OCI-LY7 (cell line): Measurements from ENCODE around the gene PORCN. TPM values are rescaled to one million over a fixed set of nuclear protein-coding genes. Genes with fewer than 3 reads are reported as not detected.
A peak's percentile ranks its signal among the peaks of the same experiment; 100 is the strongest.

Experiments
- Bru-seq: library from RNA; stranded (reverse); fragments of 400-500 nt; gene quantifications from one replicate; lab custom pipeline; 2021; lab: Mats Ljungman, UMichigan
- BruChase-seq, 2 experiments: library from RNA; stranded (reverse); fragments of 400-500 nt; gene quantifications; one replicate each; lab custom pipeline; 2021; lab: Mats Ljungman, UMichigan
- BruUV-seq: library from RNA; stranded (reverse); fragments of 400-500 nt; replicated peaks from 2 replicates; lab custom pipeline; 2021; lab: Mats Ljungman, UMichigan
- CTCF ChIA-PET: fragments of 300-600 bp; sonication (Branson Sonifier 250); formaldehyde crosslinking; loops from one replicate; lab custom pipeline; 2022; ENCODE audit warnings: antibody characterized with exemption; ENCODE audit not compliant: unreplicated experiment; lab: Charles Lee
- POLR2A ChIA-PET: fragments of 300-600 bp; sonication (Branson Sonifier 250); formaldehyde crosslinking; loops from one replicate; lab custom pipeline; 2022; ENCODE audit warnings: antibody characterized with exemption; lab: Charles Lee
- DNase-seq: peaks from one replicate; pipeline ENCODE4 v3.0.0-alpha.2; 2015; ENCODE audit warnings: low spot score
- H2AFZ ChIP-seq: fragments of 200-600 bp; sonication (generic), shearing (Covaris generic); 2 replicates; pipeline ENCODE4 v1.6.1; 2014; ENCODE audit warnings: mild to moderate bottlenecking, antibody characterized with exemption, low read length, moderate library complexity
- H3K27ac ChIP-seq: fragments of 200-600 bp; sonication (generic); 2 replicates; pipeline ENCODE4 v1.5.1; 2014; ENCODE audit warnings: mixed run types, low read depth, mild to moderate bottlenecking, moderate library complexity, low read length, inconsistent platforms; ENCODE audit not compliant: poor library complexity, severe bottlenecking
- H3K36me3 ChIP-seq: fragments of 200-600 bp; sonication (generic); 2 replicates; pipeline ENCODE4 v1.6.1; 2014; ENCODE audit warnings: mild to moderate bottlenecking, antibody characterized with exemption, low read length, moderate library complexity, mixed read lengths; ENCODE audit not compliant: insufficient read depth
- H3K4me1 ChIP-seq: fragments of 200-600 bp; sonication (generic); 2 replicates; pipeline ENCODE4 v1.5.1; 2014; ENCODE audit warnings: mild to moderate bottlenecking, low read length; ENCODE audit not compliant: insufficient read depth, poor library complexity, severe bottlenecking
- H3K4me2 ChIP-seq: fragments of 200-600 bp; sonication (generic); 2 replicates; pipeline ENCODE4 v1.6.1; 2014; ENCODE audit warnings: mild to moderate bottlenecking, low read length
- H3K4me3 ChIP-seq: fragments of 200-600 bp; sonication (generic); 2 replicates; pipeline ENCODE4 v1.5.1; 2014; ENCODE audit warnings: mild to moderate bottlenecking, low read depth, low read length; ENCODE audit not compliant: poor library complexity, severe bottlenecking
- H3K79me2 ChIP-seq: fragments of 200-600 bp; sonication (generic); 2 replicates; pipeline ENCODE4 v1.6.1; 2016; ENCODE audit warnings: low read depth, mild to moderate bottlenecking, low read length, moderate library complexity, mixed read lengths; ENCODE audit not compliant: insufficient read depth
- H3K9me2 ChIP-seq: fragments of 200-600 bp; sonication (generic); 2 replicates; pipeline ENCODE4 v1.6.1; 2016; ENCODE audit warnings: mild to moderate bottlenecking, low read length, mixed read lengths; ENCODE audit not compliant: insufficient read depth
- H3K9me3 ChIP-seq: fragments of 200-600 bp; sonication (generic); 2 replicates; pipeline ENCODE4 v1.6.1; 2014; ENCODE audit warnings: mild to moderate bottlenecking, mixed run types, low read length, mixed read lengths
- H4K20me1 ChIP-seq: fragments of 200-600 bp; sonication (generic); 2 replicates; pipeline ENCODE4 v1.6.1; 2014; ENCODE audit warnings: mild to moderate bottlenecking, antibody characterized with exemption, low read length, moderate library complexity, mixed read lengths; ENCODE audit not compliant: insufficient read depth
- CTCF ChIP-seq: fragments of 200-600 bp; sonication (generic); conservative IDR thresholded peaks from 2 replicates; pipeline ENCODE4 v1.5.1; 2014; ENCODE audit warnings: mild to moderate bottlenecking, antibody characterized with exemption, low read length, moderate library complexity, mixed read lengths
- EZH2phosphoT487 ChIP-seq: fragments of 200-600 bp; sonication (generic); IDR thresholded peaks from 2 replicates; pipeline ENCODE4 v1.6.1; 2018; ENCODE audit warnings: low read depth, borderline replicate concordance, mild to moderate bottlenecking, mixed run types, antibody characterized with exemption, low read length, moderate library complexity, mixed read lengths
- intact Hi-C: fragments of 100-400 bp; cut with micrococcal nuclease; formaldehyde crosslinking; loops from one replicate; pipeline ENCODE4 v1.10.0; 2022; ENCODE audit not compliant: unreplicated experiment
- long read RNA-seq: library from polyadenylated mRNA; stranded (forward); transcript quantifications from one replicate; pipeline ENCODE4 v2.0.0, GENCODE V29; 2022
- total RNA-seq, 2 experiments: library from RNA; depleted of rRNA in 1 of 2; stranded (reverse); fragments of >200 nt in 1 of 2; shearing (Covaris generic) in 1 of 2; gene quantifications; 2 replicates each; pipeline ENCODE4 v1.2.3, GENCODE V29; 2014 to 2022

Gene PORCN
- total RNA-seq (2014; rRNA removed; shearing (Covaris generic)) (4.2 and 8.4 TPM in 2 replicates), total RNA-seq (2022) (9.9 and 11.3 TPM in 2 replicates), Bru-seq, nascent RNA (percentile 40 among the genes with signal in this experiment), BruChase-seq, experiment 1, labeled RNA remaining after a 6-hour chase (percentile 45 among the genes with signal in this experiment), BruChase-seq, experiment 2, labeled RNA remaining after a 2-hour chase (percentile 45 among the genes with signal in this experiment)
- long read RNA-seq, partial matches to known transcripts = 7 of 15 reads
- long read RNA-seq, other reads (novel, unspliced or antisense) = 7 of 15 reads

- ChIA-PET CTCF (no interaction called here), POLR2A (interaction anchor here (0.5 to 1.1 kb wide), 2 partner anchors 10 to 572 kb away, joined by 3 to 7 read pairs; no protein-coding TSS in a partner anchor)
- H3K27ac ChIP-seq = peak within 1 kb of the TSS; percentile 53
- TF ChIP-seq CTCF = no peak
- TF ChIP-seq EZH2phosphoT487 = no peak
- H2AFZ ChIP-seq = peak within 1 kb of the TSS; percentile 68; the same call in 1 of the 2 replicates
- H3K36me3 ChIP-seq = no peaks in the 10 kb centered on the region
- peaks cover 9% of the 10 kb centered on the region for H3K4me1 ChIP-seq
- DNase-seq = peak; percentile 81
- intact Hi-C loops = no loop called here
- H3K79me2 ChIP-seq = no peaks in the 10 kb centered on the region
- no peaks in the 10 kb centered on the region for H3K9me2 ChIP-seq
- no peaks in the 10 kb centered on the region for H4K20me1 ChIP-seq
- BruUV-seq = TSS peak; percentile 89
- H3K4me3 ChIP-seq = peak within 1 kb of the TSS; percentile 83
- H3K4me2 ChIP-seq = peak within 1 kb of the TSS; percentile 79
- no peaks in the 10 kb centered on the region for H3K9me3 ChIP-seq
These were observed at the start of gene PORCN for GRCh38 chrX:48508400-48509244. TSS of gene PORCN (plus strand) at chrX:48508992. CDS start at chrX:48509821, 829 bp downstream.

- H4K20me1 ChIP-seq = no peaks in the 10 kb centered on the region
- no peak for TF ChIP-seq CTCF
- no peak for TF ChIP-seq EZH2phosphoT487
- peaks cover 47% of the 10 kb centered on the region for H3K36me3 ChIP-seq
- DNase-seq = no peak
- no peaks in the 10 kb centered on the region for H3K9me3 ChIP-seq
- no peak overlapping the region for H3K27ac ChIP-seq
- no peak overlapping the region for H3K4me2 ChIP-seq
- H3K4me1 ChIP-seq = no peaks in the 10 kb centered on the region
- H2AFZ ChIP-seq = no peak overlapping the region
- ChIA-PET CTCF (no interaction called here), POLR2A (no interaction called here)
- H3K4me3 ChIP-seq = no peak overlapping the region
- no peaks in the 10 kb centered on the region for H3K79me2 ChIP-seq
- no peaks in the 10 kb centered on the region for H3K9me2 ChIP-seq
- no TSS peak for BruUV-seq
- intact Hi-C loops = no loop called here
These were observed 49.3 kb upstream of the PORCN start for GRCh38 chrX:48459483-48459882.
